UCSD-AML1 (cell line): ENCODE measurements around the gene ARHGEF12.

Experiments
- DNase-seq: peaks from one replicate; lab custom pipeline; 2025; ENCODE audit not compliant: unreplicated experiment; lab: John Stamatoyannopoulos, UW

Gene ARHGEF12

DNA sequence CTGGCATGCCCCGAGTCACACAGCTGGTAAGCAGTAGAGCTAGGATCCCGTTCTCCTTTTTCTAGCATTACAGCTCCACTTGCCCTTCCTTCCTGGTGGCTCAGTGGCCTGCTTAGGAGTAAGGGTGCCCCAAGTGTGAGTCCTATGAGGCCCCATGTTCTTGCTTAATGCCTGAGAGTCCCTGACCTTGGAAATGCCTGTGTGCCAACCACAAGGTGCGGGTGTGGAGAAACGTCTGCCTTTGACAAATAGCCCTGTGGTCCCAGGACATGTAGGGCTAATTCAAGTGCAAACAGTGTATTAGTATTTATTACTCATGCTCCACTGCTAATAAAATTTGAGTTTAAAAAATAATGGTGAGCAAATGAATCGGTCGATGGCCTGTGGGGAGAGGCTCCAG lies 193.7 kb downstream of the ARHGEF12 start:
- no peak for DNase-seq

GRCh38 chr11:120532082-120532831 lies 196.0 kb downstream of the ARHGEF12 start:
- no peak for DNase-seq

GRCh38 chr11:120532832-120533196 lies 196.6 kb downstream of the ARHGEF12 start:
- DNase-seq: no peak

GRCh38 chr11:120536091-120536796 lies 200.0 kb downstream of the ARHGEF12 start:
- DNase-seq: no peak

DNA sequence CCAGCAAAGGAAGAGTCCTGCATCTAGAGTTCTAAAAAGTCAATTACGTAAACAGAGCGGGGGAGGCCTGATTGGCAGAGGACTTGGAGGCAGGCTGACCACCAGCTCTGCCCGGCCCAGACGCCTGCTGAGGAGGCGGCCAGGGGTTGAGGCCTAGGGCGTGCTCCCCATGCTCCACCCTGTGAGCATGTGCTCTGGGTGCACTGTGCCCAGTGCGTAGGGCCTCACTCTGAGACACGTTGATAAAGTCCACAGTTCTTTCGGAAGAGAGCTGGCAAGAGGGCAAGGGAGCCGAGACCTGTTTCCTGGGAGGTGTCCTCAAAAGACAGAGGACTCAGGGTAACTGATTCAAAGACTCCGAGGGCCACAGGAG lies 200.6 kb downstream of the ARHGEF12 start:
- DNase-seq: no peak

GRCh38 chr11:120537996-120538395 lies 201.8 kb downstream of the ARHGEF12 start:
- no peak for DNase-seq

DNA sequence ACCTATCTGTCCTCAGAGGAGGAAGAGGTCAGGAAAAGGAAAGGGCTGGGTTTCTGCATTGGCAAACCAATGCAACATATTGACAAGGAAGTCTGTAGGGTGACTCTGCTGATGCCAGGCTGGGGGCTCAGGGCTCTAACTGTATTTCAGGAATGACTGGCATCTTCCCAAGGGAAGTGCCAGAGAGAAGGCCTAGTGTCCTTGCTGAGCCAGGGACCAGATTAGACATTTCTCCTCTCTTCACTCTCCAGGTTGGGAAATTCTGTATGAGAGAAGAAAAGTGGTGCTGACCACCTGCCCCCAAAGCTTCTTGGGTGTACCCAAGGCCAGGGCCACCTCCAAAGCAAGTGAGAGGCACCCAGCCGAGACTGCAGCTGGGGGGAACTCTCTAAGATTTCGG lies 202.5 kb downstream of the ARHGEF12 start:
- DNase-seq: no peak
